CD4-positive, alpha-beta T cell (primary cell): ENCODE data around the gene TEAD4. TPM values are rescaled to one million over a fixed set of nuclear protein-coding genes. Genes with fewer than 3 reads are reported as not detected.

Source experiments
- ATAC-seq: fragments of 200-7000 bp; cut with Tn5 transposase; one replicate; pipeline ENCODE4 v1.10.0; 2022; ENCODE audit warnings: mild to moderate bottlenecking; ENCODE audit not compliant: poor library complexity
- CTCF ChIA-PET: fragments of 350-600 bp; sonication (Branson Sonifier 250); formaldehyde crosslinking; loops from one replicate; lab custom pipeline; 2021; ENCODE audit warnings: antibody characterized with exemption, inconsistent platforms; lab: Charles Lee
- POLR2A ChIA-PET: fragments of 350-600 bp; sonication (Branson Sonifier 250); formaldehyde crosslinking; loops from one replicate; lab custom pipeline; 2021; ENCODE audit warnings: antibody characterized with exemption, inconsistent platforms; lab: Charles Lee
- DNase-seq, 14 experiments: peaks; one replicate each; pipeline ENCODE4 v3.0.0-alpha.2; 2013 to 2020; ENCODE audit warnings: mixed read lengths in 2 of 14
- H3K27ac ChIP-seq, 2 donors: one replicate each; pipeline versions ENCODE4 v1.5.1 to v1.7.0; 2013; ENCODE audit warnings: low read length in 2 of 2, low read depth in 1 of 2, mild to moderate bottlenecking in 1 of 2
- H3K27me3 ChIP-seq, 2 experiments: 1 replicate in 1 of 2; 2 replicates in 1 of 2; pipeline versions ENCODE4 v1.6.1 to v1.7.0; 2013; ENCODE audit warnings: low read length in 2 of 2, control low read depth in 1 of 2, mild to moderate bottlenecking in 1 of 2, moderate library complexity in 1 of 2; ENCODE audit not compliant: insufficient read depth in 2 of 2, control insufficient read depth in 1 of 2
- H3K36me3 ChIP-seq: one replicate; pipeline ENCODE4 v1.6.1; 2013; ENCODE audit warnings: low read length, control low read depth; ENCODE audit not compliant: insufficient read depth
- H3K4me1 ChIP-seq: one replicate; pipeline ENCODE4 v1.6.1; 2013; ENCODE audit warnings: low read length, control low read depth; ENCODE audit not compliant: insufficient read depth
- H3K4me3 ChIP-seq: one replicate; pipeline ENCODE4 v1.5.1; 2013; ENCODE audit warnings: mild to moderate bottlenecking, low read length, moderate library complexity
- H3K9me3 ChIP-seq, 2 experiments: 1 replicate in 1 of 2; 2 replicates in 1 of 2; pipeline versions ENCODE4 v1.6.1 to v1.7.0; 2013; ENCODE audit warnings: low read length in 2 of 2, mild to moderate bottlenecking in 2 of 2, control low read depth in 1 of 2, moderate library complexity in 1 of 2; ENCODE audit not compliant: control insufficient read depth in 1 of 2, insufficient read depth in 1 of 2
- H3K27ac Mint-ChIP-seq: one replicate; pipeline ENCODE4 v1.8.0; 2020; ENCODE audit warnings: mixed read lengths
- H3K27me3 Mint-ChIP-seq: one replicate; pipeline ENCODE4 v1.8.0; 2021; ENCODE audit warnings: mixed read lengths
- H3K36me3 Mint-ChIP-seq: one replicate; pipeline ENCODE4 v1.8.0; 2021; ENCODE audit warnings: low read depth, mixed read lengths
- H3K4me1 Mint-ChIP-seq: one replicate; pipeline ENCODE4 v1.8.0; 2021; ENCODE audit warnings: low read depth, mixed read lengths
- H3K4me3 Mint-ChIP-seq: one replicate; pipeline ENCODE4 v1.8.0; 2020; ENCODE audit warnings: mild to moderate bottlenecking, mixed read lengths
- H3K9me3 Mint-ChIP-seq: one replicate; pipeline ENCODE4 v1.8.0; 2020; ENCODE audit warnings: mixed read lengths
- CTCF ChIP-seq: fragments of 200-600 bp; IDR thresholded peaks from one replicate; pipeline ENCODE4 v1.8.0; 2022; ENCODE audit warnings: antibody characterized with exemption, mild to moderate bottlenecking
- intact Hi-C, 2 experiments: fragments of 100-400 bp; cut with DNase I in 1 of 2; cut with micrococcal nuclease in 1 of 2; formaldehyde crosslinking; loops; one replicate each; pipeline versions ENCODE4 v1.15.1 to v1.9.0; 2023 to 2025; cut with DNase I, micrococcal nuclease
- total RNA-seq, 174 experiments: library from RNA in 2 of 174; stranded (reverse) in 2 of 174; gene quantifications; one replicate each; pipeline ENCODE4 v1.2.3 and lab custom pipeline; 2021 to 2026

TEAD4 gene
- total RNA-seq, 2 experiments from 2014 or later = not detected

GRCh38 chr12:2976581-2976996, 17.4 kb downstream of the TEAD4 start:
- DNase-seq = no peak
- Mint-ChIP-seq H3K36me3 (no peaks in the 10 kb centered on the region), H3K27me3 (peaks cover 7% of the 10 kb centered on the region), H3K27ac (no peak overlapping the region), H3K4me3 (no peak overlapping the region), H3K4me1 (no peaks in the 10 kb centered on the region), H3K9me3 (no peaks in the 10 kb centered on the region)
- Histone ChIP-seq H3K36me3 (no peaks in the 10 kb centered on the region), H3K4me3 (no peak overlapping the region), H3K27me3 (peaks cover 0 to 3% of the 10 kb centered on the region in 2 experiments), H3K9me3 (no peaks in the 10 kb centered on the region), H3K27ac (no peak overlapping the region), H3K4me1 (no peaks in the 10 kb centered on the region)
- ATAC-seq = no peak
- ChIA-PET POLR2A (no interaction called here), CTCF (no interaction called here)
- intact Hi-C loops = no loop called here
- no peak for TF ChIP-seq CTCF

GRCh38 chr12:2977776-2978175, 18.6 kb downstream of the TEAD4 start:
- no peak for DNase-seq
- H3K27me3 Mint-ChIP-seq = peaks cover 5% of the 10 kb centered on the region

GRCh38 chr12:2979806-2980205, 20.6 kb downstream of the TEAD4 start:
- Histone ChIP-seq H3K36me3 (no peaks in the 10 kb centered on the region), H3K4me3 (no peak overlapping the region), H3K4me1 (no peaks in the 10 kb centered on the region), H3K27ac (no peak overlapping the region), H3K27me3 (no peaks in the 10 kb centered on the region), H3K9me3 (no peaks in the 10 kb centered on the region)
- ChIA-PET CTCF (no interaction called here), POLR2A (no interaction called here)
- Mint-ChIP-seq H3K9me3 (no peaks in the 10 kb centered on the region), H3K27me3 (no peaks in the 10 kb centered on the region), H3K4me3 (no peak overlapping the region), H3K36me3 (no peaks in the 10 kb centered on the region), H3K27ac (no peak overlapping the region), H3K4me1 (no peaks in the 10 kb centered on the region)
- no peak for TF ChIP-seq CTCF
- intact Hi-C loops = no loop called here
- DNase-seq (no peak), ATAC-seq (no peak)

More at GRCh38 chr12:2977776-2978175, 18.6 kb downstream of the TEAD4 start:
- ChIA-PET POLR2A (no interaction called here), CTCF (no interaction called here)
- no peak for ATAC-seq
- H3K4me1 ChIP-seq = no peaks in the 10 kb centered on the region
- Mint-ChIP-seq H3K4me3 (no peak overlapping the region), H3K4me1 (no peaks in the 10 kb centered on the region), H3K9me3 (no peaks in the 10 kb centered on the region), H3K36me3 (no peaks in the 10 kb centered on the region), H3K27ac (no peak overlapping the region)
- no peak overlapping the region for H3K27ac ChIP-seq
- H3K36me3 ChIP-seq = no peaks in the 10 kb centered on the region
- intact Hi-C loops = no loop called here
- no peak for TF ChIP-seq CTCF
- H3K9me3 ChIP-seq = no peaks in the 10 kb centered on the region
- no peak overlapping the region for H3K4me3 ChIP-seq
- peaks cover 0 to 3% of the 10 kb centered on the region in 2 experiments for H3K27me3 ChIP-seq
